NCI-H774 (cell line): ENCODE results near the gene TAS2R16.

Experiments
- DNase-seq: peaks from one replicate; lab custom pipeline; 2025; lab: John Stamatoyannopoulos, UW

Gene TAS2R16, protein sequence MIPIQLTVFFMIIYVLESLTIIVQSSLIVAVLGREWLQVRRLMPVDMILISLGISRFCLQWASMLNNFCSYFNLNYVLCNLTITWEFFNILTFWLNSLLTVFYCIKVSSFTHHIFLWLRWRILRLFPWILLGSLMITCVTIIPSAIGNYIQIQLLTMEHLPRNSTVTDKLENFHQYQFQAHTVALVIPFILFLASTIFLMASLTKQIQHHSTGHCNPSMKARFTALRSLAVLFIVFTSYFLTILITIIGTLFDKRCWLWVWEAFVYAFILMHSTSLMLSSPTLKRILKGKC

DNA sequence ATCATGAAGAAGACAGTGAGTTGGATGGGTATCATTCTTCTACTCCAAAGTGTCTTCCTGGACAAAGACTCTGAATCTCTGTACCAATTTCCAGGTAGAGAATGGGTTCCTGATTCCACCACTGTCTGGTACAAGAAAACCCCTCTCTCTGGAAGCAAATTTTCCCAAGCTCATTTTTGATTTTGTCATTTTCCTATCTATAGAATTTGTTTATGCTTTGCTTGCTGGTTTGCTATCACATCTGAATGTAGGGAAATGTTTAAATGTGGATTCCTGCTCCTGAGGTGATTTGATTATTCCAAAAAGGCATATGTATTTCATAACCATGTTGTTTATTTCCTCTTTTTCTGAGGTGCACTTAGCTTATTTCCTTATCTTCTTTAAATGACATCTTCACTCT lies at the start of gene TAS2R16:
Gene TAS2R16, minus strand, starts transcription at position 101 of the 400 bp plus-strand sequence. Its CDS starts 66 bp downstream, at position 35.
- DNase-seq, result no peak

DNA sequence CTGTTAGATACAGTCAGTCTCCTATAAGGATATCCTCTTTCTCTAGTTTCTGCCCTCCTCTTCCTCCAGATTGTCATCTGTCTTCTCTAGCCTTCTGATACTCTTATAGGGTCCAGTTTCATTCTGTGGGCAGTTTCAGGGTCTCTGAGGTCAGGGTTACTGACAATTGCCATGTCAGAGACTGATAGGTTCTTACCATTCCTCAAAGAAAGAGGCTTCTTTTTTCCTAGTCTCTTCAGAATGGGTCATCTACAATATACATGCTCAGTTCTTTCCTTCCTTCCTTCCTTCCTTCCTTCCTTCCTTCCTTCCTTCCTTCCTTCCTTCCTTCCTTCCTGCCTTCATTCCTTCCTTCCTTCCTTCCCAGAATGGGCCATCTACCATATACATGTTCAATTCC lies 48.1 kb upstream of the TAS2R16 start:
- no peak for DNase-seq

DNA sequence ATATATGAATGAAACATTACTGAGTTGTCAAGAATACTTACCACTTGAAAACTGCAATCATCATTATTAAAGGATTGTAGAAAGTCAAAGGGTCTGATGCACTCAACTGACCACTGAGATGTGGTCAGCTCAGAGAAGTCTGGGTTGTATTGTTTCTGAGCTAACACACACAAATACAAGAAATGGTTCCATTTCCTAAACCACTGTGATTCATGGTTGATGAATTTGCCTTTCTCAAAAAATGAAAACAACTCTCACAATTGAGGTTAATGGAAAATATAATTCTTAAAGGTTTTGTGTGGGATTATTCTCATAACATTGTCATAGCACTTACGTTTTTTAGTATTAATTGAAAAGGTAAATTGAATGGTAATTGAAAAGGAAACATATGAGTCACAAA lies 45.6 kb upstream of the TAS2R16 start:
- no peak for DNase-seq

DNA sequence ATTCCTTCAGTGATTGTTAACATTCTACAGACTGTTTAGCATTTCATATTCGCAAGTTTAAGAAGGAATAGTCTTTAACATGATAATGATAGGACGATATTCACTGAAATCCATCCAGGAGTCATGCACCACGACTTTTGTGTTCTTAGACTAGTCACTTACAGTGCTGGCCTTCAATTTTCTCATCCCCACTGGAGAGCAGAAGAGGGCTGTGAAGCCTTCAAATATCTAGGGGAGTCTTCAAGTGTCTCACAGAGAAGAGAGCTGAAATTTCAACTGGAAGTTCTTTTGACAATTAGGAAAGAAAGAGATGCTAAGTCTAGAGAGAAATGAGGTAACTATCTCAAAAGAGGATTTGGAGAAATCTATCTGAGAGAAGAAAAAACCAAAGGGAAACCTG lies 43.8 kb upstream of the TAS2R16 start:
- DNase-seq, result no peak

DNA sequence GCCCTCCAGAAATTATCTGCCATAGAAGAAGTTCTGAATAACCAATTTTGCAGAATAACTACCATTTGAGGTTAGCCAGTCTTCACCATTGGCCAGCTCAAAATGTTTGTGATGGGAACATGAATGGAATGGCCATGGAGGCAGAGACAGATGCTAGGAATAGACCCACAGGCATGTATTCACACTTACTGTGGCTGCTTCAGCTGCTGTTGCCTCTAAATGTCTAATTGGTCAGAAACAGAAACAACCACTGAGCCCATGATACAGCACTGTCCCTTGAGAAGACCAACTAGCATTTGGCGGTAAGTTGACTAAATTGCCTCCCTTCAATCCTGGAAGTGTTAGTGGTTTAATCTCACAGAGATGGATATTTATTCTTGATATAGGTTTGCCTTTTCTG lies 38.6 kb upstream of the TAS2R16 start:
- DNase-seq, result no peak

DNA sequence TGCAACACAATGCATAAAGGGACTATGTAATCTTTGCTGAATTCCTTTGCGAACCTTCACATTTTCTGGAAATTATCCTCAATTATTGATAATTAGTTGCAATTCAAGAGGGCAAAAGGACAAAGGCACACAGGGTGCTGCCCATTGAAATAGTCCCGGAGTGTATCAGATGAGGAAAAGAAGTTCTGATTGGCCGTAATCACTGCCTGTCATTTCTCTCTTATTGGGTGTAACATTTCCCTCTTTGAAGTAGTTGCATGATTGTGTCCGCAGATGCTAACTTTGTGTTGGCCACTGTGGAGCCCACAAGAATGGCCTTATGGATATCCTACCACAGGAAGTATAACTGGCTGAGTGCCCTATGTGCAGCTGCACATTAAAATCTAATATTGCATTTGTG lies 35.1 kb upstream of the TAS2R16 start:
- DNase-seq, result no peak

DNA sequence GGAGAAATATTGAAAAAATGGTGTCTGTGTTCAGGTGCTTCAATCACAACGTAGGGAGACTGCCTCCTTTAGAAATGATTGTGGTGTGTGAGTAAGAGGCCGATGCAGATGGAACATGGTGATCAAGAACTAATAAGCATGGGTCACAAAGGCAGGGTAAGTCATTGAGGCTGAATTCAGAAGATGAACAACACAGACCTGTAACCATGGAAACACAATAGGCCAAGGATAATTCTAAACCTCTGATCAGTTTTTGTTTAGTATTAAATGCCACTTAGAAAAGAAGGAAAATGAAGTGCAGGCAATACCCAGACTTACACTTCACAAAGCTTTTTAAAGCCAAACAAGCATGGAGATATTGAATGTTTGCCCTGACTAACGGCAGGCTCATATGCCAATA lies 32.8 kb upstream of the TAS2R16 start:
- DNase-seq, result peak; percentile 35

DNA sequence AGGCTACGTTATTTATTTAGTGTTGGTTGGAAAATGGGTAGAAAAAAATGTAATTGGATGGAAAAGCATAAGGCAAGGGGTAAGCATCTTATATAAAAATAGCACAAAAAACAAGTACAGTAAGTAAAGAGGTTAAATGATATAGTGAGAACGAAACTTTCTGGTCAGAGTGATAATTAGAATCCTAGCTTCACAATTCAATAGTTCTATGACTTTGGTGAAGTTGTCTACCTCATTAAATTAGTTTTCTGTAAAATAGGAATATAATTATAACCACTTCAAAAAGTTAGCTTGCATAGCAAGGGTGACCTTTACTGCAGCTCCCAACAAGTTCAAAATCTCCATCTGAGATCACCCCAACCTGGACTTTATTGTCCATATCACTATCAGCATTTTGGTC lies 30.8 kb upstream of the TAS2R16 start:
- DNase-seq, result no peak

DNA sequence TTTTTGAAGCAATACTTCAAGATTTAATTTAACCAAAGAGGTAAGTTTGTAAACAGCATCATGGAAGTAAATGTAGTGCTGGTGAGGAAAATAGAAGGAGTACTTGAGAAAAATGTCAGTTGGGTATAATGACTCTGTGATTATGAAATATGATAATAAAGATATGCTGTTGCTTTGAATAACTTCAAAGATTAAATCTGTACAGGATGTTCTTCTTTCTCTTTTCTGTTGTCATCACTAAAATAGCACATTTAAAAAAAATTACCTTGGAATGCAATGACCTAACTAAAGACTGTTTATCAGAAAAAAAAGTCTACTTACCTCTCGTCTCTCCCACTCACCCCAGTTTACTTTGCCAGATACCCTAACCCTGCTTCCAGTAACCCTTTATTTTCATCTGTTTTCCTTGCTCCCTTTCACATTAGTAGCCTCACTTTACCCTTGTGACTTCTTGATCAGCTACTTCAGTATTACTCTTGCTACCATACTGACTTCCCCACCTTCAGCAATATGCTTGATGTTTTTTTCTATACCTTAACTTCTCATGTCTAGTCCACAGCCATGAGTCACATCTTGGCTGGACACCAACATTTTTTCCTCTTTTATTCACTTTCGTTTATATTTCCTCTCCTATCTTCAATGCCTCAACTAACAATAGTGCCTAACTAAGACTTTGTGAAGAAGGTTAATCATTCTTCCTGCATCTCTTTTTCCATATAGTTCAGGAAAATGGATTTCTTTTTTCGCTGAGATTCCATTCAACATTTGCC lies 29.7 kb upstream of the TAS2R16 start:
- DNase-seq, result no peak

DNA sequence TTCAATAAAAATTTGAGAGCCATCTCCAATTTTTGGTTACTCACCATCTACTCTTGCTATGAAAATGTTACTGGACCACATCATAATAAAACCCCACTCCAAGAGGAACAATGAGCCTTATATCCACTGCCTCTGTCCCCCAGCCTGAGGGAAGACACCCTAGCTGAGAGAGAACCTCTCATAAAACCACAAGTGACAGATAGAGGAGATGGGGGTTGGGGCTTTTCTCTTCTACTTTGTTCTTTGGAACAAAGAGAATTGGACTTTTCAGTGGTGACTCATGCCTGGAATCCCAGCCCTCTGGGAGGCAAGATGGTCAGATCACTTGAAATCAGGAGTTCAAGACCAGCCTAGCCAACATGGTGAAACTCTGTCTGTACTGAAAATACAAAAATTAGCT lies 27.6 kb upstream of the TAS2R16 start:
- DNase-seq, result no peak

DNA sequence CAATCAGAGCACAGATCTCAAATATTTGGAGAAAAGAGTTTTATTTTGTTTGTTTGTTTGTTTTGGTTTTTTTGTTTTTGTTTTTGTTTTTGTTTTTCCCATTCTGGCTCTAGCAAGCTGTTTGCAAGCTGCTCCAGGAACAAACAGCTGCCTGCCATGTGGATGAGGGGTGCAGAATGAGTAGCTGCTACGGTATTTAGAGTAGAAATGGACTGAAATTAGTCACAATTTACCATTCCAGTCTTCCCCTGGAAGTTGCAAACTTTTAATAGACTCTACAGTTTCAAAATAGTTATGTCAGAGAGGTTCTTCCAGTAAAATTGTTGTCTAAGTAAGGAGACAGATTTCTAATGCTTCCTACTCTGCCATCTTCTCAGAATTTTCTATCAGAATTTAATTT lies 27.1 kb upstream of the TAS2R16 start:
- no peak for DNase-seq

DNA sequence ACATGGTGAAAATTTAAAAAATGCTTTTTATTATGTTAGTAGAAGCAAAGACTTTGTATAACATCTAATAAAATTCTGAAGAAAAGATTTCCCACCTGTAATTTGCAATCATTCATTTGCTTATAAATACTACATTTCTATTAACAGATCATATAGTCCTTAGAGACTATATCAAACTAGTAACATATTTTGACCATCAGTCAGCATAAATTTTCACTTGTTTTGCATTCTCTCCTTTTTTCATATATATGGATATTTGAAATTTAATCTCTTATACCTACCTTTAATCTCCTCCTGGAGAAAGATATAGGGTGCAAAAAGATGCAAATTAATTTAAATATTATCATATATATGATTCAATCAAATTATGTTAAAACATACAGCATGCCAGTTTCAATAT lies 16.9 kb upstream of the TAS2R16 start:
- no peak for DNase-seq

DNA sequence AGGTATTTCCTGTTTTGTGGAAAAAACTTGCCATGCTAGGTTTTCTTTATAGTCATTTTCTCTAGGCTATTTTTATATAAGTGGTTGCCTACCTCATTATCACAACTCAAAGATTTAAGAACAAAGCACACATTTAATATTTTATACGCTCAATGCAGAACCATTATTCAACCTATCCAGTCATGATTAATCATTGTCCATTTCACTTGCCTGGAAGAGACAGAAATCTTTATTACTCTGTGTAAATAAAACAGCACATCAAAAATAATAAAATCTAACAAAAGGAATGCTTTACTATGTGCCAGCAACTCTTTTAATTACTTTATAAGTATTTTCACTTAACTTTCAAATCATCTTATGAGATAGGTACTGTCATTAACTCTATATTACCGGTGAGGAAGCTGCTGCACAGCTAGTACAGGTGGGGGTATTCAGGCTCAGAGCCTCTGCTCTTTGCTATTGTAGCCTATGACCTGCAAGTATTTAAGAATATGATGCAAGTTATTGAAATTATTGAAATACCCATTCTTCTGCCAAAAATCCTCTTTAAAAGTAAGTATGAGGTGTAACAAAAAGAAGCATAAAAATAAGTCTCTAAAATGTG lies 16.4 kb upstream of the TAS2R16 start:
- DNase-seq, result no peak

DNA sequence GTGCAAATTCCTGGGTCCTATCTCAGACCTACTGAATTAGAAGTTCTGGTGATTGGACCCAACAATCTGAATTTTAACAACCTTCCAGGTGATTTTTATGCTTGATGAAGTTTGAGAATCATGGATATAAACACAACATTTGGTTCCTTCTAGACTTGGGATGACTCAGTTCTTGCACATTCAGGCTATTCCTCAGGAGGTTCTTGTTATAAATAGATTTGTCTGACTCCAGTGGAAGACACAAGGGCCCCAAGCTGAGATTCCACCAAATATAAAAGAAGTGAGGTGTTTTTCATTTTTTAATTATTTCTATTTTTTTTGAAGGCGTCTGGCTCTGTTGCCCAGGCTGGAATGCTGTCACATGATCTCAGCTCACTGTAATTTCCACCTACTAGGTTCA lies 9.4 kb upstream of the TAS2R16 start:
- DNase-seq, result no peak

DNA sequence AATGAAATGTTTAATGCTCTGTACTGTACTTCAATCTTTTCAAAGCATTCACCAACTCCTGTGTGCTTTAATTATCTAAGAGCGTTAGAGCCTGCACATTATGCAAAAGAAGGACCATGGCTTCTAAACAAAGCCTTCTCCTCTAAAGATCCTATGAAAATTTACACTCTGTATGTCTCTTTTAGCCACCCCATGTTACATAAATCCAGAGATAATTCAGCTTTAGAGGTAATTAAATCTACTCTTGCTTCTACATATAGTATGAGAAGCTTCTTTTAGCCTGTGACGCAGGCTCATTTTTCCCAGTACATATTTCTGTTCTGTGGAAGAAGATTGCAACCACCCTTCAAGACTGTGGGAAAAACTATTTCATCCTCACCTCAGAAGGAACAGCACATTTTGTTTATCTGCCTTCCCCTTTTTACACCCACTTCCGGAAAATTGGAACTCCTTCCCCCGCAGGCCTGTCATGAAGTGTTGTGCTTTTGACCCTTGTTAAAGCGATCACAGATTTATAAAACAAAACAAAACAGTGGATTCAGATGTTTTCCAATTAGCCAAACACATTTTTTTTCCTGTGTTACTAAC lies 8.1 kb upstream of the TAS2R16 start:
- no peak for DNase-seq

DNA sequence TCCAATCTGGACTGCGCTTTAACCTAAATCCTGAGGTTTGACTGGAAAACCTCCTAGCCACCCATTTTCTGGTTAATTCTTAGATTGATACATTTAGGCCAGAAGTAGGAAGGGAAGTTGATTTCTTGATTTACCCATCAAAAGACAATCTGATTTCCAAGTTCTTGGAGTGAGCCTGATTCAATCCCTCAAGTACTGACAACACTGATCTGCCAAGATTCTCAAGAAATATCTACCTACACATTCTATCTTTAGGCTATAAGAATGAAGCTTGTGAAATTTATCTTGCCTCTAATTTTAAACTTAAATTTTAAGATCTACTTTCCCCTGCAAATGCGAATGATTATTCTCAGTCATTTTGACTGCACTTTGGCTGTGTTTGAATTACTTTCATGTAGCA lies 5.9 kb downstream of the TAS2R16 start:
- no peak for DNase-seq

DNA sequence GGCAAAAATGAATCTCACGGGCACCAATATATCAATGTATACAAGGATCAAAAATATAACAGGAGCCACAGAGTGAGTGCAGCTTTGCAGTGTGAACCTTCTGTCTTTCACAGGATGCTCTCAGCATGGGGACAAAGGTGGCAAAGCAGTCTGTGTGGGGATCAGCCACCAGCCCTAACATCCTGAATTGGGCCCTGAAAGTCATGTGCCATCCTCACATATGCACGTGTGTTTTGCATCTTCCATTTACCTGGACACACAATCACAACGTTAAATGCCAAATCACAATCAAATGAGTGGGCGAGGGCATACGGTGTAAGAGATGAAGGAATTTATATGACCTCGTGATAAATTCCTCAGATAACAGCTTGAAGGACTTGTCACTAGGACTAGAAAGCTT lies 6.5 kb downstream of the TAS2R16 start:
- DNase-seq, result no peak

DNA sequence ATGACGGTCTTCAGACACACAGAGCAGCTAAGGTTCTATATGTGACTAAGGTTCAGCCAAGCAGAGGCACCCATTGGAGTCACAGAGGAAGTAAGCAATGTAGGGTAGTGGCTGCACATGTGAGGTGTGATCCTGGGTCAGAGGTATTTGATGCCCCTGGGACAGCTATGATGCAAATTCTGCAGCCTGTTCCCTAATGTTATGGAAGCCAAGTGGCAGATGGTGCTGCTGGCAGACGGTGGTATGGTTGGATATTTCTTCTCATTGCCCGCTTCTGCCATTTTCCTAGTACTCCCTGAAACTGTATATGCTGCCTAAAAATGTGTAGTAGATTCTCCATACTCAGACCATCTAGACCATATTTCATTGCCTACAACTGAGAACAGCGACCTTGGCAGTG lies 7.2 kb downstream of the TAS2R16 start:
- DNase-seq, result no peak

DNA sequence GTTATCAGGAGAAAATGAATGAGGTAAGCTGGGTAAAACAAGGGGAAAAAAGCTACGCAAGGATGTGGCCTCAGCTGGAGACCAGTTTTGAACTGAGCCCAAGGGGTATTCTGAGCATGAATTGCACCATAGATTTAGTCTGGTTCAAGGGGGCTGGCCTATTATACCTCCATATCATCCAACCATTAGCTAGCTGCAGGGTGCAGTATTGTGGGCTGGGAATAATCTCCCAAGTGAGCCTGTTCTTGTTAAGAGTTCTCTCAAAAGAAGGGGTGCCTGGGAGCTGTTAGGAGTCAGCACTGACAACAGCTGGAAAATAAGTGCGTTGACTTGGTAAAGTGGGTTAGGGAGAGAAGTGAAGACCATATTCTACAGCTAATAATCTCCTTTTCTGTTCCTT lies 8.0 kb downstream of the TAS2R16 start:
- DNase-seq, result no peak

DNA sequence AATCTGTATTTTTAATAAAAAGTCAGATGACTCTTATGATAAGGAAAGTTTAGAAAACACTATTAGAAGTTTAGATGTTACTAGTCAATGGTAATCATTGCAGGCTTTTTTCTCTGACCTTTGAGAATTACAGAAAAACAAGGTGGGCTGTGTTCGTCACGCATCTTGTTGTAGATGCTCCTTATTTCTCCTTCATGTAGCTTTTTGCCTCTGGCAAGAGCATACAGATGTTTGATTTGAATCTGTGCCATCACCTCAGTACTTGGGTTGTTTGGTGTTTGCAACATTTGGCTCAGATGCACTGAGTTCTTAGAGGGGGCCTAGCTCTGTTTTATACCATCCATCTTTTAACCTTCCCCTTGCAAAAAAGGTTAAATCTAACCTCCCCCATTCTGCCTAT lies 11.5 kb downstream of the TAS2R16 start:
- no peak for DNase-seq

DNA sequence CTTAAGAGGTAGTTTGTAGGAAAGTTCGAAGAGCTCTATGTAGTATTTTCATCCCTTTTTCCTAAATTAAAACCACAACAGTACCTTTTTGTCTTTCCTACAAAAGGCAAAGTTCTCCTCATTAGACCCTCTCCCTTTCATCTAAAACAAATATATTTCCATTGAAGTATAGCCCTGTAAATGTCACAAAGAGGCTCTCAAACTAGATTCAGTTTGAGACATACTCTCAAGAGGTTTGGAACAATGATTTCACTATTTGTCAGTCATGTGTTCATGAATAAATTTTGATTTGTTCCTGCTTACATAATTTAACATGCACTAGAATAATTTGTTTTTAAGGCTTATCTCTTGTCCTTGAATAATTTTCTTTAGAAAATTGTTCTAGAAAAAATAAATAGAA lies 12.2 kb downstream of the TAS2R16 start:
- DNase-seq, result no peak

DNA sequence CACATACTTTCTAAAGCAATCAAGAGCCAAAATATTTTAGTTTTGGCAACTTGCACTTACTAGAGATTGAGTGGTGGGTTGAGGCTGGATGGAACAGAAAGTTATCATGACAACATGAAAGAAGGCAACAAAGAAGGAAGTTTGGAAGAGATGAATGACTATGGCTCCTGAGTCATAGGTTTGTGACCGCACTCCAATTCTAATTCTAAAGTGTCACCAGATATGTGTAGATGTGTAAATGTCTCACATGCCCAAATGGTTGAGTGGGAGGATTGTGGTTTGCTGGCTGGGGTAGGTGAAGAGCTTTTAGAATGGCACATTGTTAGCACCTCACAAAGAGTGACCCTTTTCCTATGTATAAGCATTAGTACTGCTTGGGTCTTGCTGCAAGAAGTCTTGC lies 20.2 kb downstream of the TAS2R16 start:
- no peak for DNase-seq

DNA sequence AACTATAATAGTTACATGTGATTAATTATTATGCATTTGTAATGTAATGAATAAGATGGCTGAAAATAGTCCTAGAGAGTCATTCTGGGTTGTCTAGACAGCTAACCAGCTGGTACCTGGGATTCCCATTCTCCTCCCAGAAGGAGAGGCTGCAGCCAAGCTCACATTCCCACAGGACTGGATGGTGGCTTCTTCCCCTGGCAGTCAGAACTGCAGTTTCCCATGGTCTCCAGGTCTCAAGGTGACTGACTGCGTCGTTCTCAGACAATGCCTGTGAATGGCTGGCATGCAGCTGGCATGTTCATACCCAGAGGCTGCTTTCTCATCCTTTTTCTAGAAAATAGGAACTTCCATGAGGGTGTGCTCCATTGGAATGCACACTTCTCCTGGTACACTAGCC lies 21.3 kb downstream of the TAS2R16 start:
- no peak for DNase-seq
